Measurements from ENCODE around the gene WBP4. TPM values are rescaled to one million over a fixed set of nuclear protein-coding genes. Genes with fewer than 3 reads are reported as not detected.

Gene WBP4
- total and polyA plus RNA-seq, 2 of the 4 experiments (the other 2 are of a cell fraction), result 4.3 to 11.0 TPM

- no peaks in the 10 kb centered on the region for H3K27me3 ChIP-seq (ENCODE audit: control insufficient read depth, insufficient read depth, low read length)
- dilution Hi-C loops (cut with HindIII; ENCODE audit: low sequenced_read_pairs, unreplicated experiment), result no loop called here
- H4K8ac ChIP-seq (ENCODE audit: low read depth in 2 of 2, low read length in 2 of 2), result no peak overlapping the region
- H3K9me1 ChIP-seq (ENCODE audit: insufficient read depth, low read length), result no peaks in the 10 kb centered on the region
- no peak overlapping the region for H3K56ac ChIP-seq (ENCODE audit: extremely low read depth, insufficient read depth, low read length)
- no peak overlapping the region for H4K91ac ChIP-seq (ENCODE audit: insufficient read depth, low read depth, low read length)
- H3K4me3 ChIP-seq (ENCODE audit: insufficient read depth, low read depth, low read length), result no peak overlapping the region
- H2BK20ac ChIP-seq (ENCODE audit: low read depth, low read length), result no peak overlapping the region
- H2AK9ac ChIP-seq (replicated peaks; ENCODE audit: low read depth, low read length, poor library complexity), result no peak overlapping the region
- WGBS, 2 experiments (ENCODE audit: extremely low coverage in 2 of 2, insufficient read length in 1 of 2), result no CpG with 5 or more reads among the region's 9 CpGs
- H3K23ac ChIP-seq (ENCODE audit: low read depth, low read length), result no peak overlapping the region
- in situ Hi-C loops (cut with MboI; ENCODE audit: low sequenced_read_pairs), result loop anchor here (10.0 kb wide), 1 partner anchor 150 kb away; no protein-coding TSS in a partner anchor
- no peak overlapping the region for H2BK15ac ChIP-seq (ENCODE audit: low read depth, low read length)
- POLR2A ChIA-PET (ENCODE audit: unreplicated experiment), result no interaction called here
- H3K9ac ChIP-seq (ENCODE audit: low read depth, low read length), result no peak overlapping the region
- H2BK5ac ChIP-seq (ENCODE audit: low read depth, low read length, poor library complexity, severe bottlenecking), result no peak overlapping the region
- DNase-seq, result no peak
- no peak overlapping the region for H3K27ac ChIP-seq (ENCODE audit: insufficient read depth, low read length)
- H3K36me3 ChIP-seq (ENCODE audit: control insufficient read depth, insufficient read depth, low read length), result peaks cover 38% of the 10 kb centered on the region
- H3K4ac ChIP-seq (ENCODE audit: low read depth, low read length), result no peak overlapping the region
- H4K20me1 ChIP-seq (ENCODE audit: insufficient read depth, low read length), result no peaks in the 10 kb centered on the region
- H3K9me3 ChIP-seq (ENCODE audit: control insufficient read depth, insufficient read depth, low read length), result no peaks in the 10 kb centered on the region
- no peak for TF ChIP-seq SMC3 (IDR thresholded peaks at IDR 0.05; ENCODE audit: low read depth, low read length)
- TF ChIP-seq MXI1 (IDR thresholded peaks at IDR 0.05; ENCODE audit: borderline replicate concordance, low read depth, low read length), result no peak
- no peak for TF ChIP-seq FOS (IDR thresholded peaks at IDR 0.05; ENCODE audit: low read depth, low read length)
- TF ChIP-seq POLR2A (IDR thresholded peaks at IDR 0.05; ENCODE audit: low read depth, low read length), result no peak
- no peak for TF ChIP-seq BHLHE40 (IDR thresholded peaks at IDR 0.05; ENCODE audit: low read depth, low read length)
- no peak for TF ChIP-seq USF2 (IDR thresholded peaks at IDR 0.05; ENCODE audit: low read depth, low read length)
- no peak for TF ChIP-seq RFX5 (IDR thresholded peaks at IDR 0.05; ENCODE audit: low read depth, low read length)
- TF ChIP-seq CHD1 (IDR thresholded peaks at IDR 0.05; ENCODE audit: low read depth, low read length), result no peak
- H2BK120ac ChIP-seq (ENCODE audit: low read depth, low read length), result no peak overlapping the region
- BruUV-seq (replicated peaks), result no TSS peak
- H3K4me1 ChIP-seq (ENCODE audit: control insufficient read depth, insufficient read depth, low read length), result no peaks in the 10 kb centered on the region
- H4K5ac ChIP-seq (ENCODE audit: low read depth, low read length), result no peak overlapping the region
- H2AK5ac ChIP-seq (ENCODE audit: low read depth, low read length), result peak overlapping the region; percentile 46; the same call in 1 of the 2 replicates
- no peak for ATAC-seq (ENCODE audit: low read depth)
- H3K18ac ChIP-seq (ENCODE audit: low read depth, low read length), result no peak overlapping the region
- no peak overlapping the region for H3K14ac ChIP-seq (replicated peaks; ENCODE audit: low read depth, low read length)
- CTCF ChIA-PET, result interaction anchor here (0.6 to 1.1 kb wide), 2 partner anchors 8 to 541 kb away, joined by 3 to 4 read pairs; no protein-coding TSS in a partner anchor
- H3K79me1 ChIP-seq (ENCODE audit: low read depth in 1 of 2, low read length in 2 of 2), result peaks cover 7 to 11% of the 10 kb centered on the region in 2 experiments; a peak in 3 of 4 replicates
- intact Hi-C loops (cut with micrococcal nuclease), result loop anchor here (2.0 to 5.0 kb wide), 3 partner anchors 236 to 582 kb away; partner anchors contain the start of gene NAA16
- no peak overlapping the region for H2AFZ ChIP-seq (replicated peaks; ENCODE audit: low read length, poor library complexity)
- no peak overlapping the region for H3K4me2 ChIP-seq (ENCODE audit: low read depth, low read length)
Observed at GRCh38 chr13:41074523-41074922, 13.2 kb downstream of the WBP4 start.

Measured in IMR-90 (cell line).